IMR-90 (cell line): Measurements from ENCODE around the gene KNCN. TPM values are rescaled to one million over a fixed set of nuclear protein-coding genes. Genes with fewer than 3 reads are reported as not detected.

Experiments
- ATAC-seq: fragments of 200-7000 bp; cut with Tn5 transposase; 2 replicates; pipeline ENCODE4 v1.9.1; 2020; ENCODE audit warnings: low read depth, mild to moderate bottlenecking, moderate library complexity
- BruUV-seq: library from RNA; stranded (reverse); fragments of 400-500 nt; replicated peaks from 2 replicates; lab custom pipeline; 2021; lab: Mats Ljungman, UMichigan
- CTCF ChIA-PET: fragments of 300-600 bp; formaldehyde crosslinking; extraction: SDS; loops from one replicate; lab custom pipeline; 2021; ENCODE audit warnings: antibody characterized with exemption; lab: Yijun Ruan, JAX
- POLR2A ChIA-PET: fragments of 300-600 bp; sonication (Branson Sonifier 250); formaldehyde crosslinking; loops from one replicate; lab custom pipeline; 2022; ENCODE audit warnings: antibody characterized with exemption; ENCODE audit not compliant: unreplicated experiment; lab: Charles Lee
- DNase-seq: peaks from one replicate; pipeline ENCODE4 v3.0.0; 2013
- H2AFZ ChIP-seq: replicated peaks from 2 replicates; pipeline ENCODE3; 2013; ENCODE audit warnings: low read length, mild to moderate bottlenecking; ENCODE audit not compliant: poor library complexity
- H2AK5ac ChIP-seq: 2 replicates; pipeline ENCODE4 v1.6.1; 2013; ENCODE audit warnings: low read depth, low read length, inconsistent platforms
- H2AK9ac ChIP-seq: replicated peaks from 2 replicates; pipeline ENCODE3; 2013; ENCODE audit warnings: mild to moderate bottlenecking, low read depth, low read length, moderate library complexity; ENCODE audit not compliant: poor library complexity
- H2BK120ac ChIP-seq: 2 replicates; pipeline ENCODE4 v1.6.1; 2013; ENCODE audit warnings: low read depth, low read length, inconsistent platforms
- H2BK15ac ChIP-seq: 3 replicates; pipeline ENCODE4 v1.6.1; 2013; ENCODE audit warnings: low read depth, low read length, inconsistent platforms
- H2BK20ac ChIP-seq: 2 replicates; pipeline ENCODE4 v1.6.1; 2013; ENCODE audit warnings: low read depth, mild to moderate bottlenecking, inconsistent platforms, low read length, moderate library complexity
- H2BK5ac ChIP-seq: 2 replicates; pipeline ENCODE4 v1.6.1; 2013; ENCODE audit warnings: mild to moderate bottlenecking, low read depth, low read length, inconsistent platforms; ENCODE audit not compliant: poor library complexity, severe bottlenecking
- H3K14ac ChIP-seq: replicated peaks from 2 replicates; pipeline ENCODE4 v1.6.1; 2013; ENCODE audit warnings: low read depth, low read length, inconsistent platforms
- H3K18ac ChIP-seq: 2 replicates; pipeline ENCODE4 v1.6.1; 2013; ENCODE audit warnings: low read depth, low read length, control low read depth
- H3K23ac ChIP-seq: 2 replicates; pipeline ENCODE4 v1.6.1; 2013; ENCODE audit warnings: low read depth, low read length, inconsistent platforms
- H3K27ac ChIP-seq: 2 replicates; pipeline ENCODE4 v1.5.1; 2013; ENCODE audit warnings: mild to moderate bottlenecking, control low read depth, low read length; ENCODE audit not compliant: insufficient read depth
- H3K27me3 ChIP-seq: 2 replicates; pipeline ENCODE4 v1.6.1; 2013; ENCODE audit warnings: low read length; ENCODE audit not compliant: control insufficient read depth, insufficient read depth
- H3K36me3 ChIP-seq: 2 replicates; pipeline ENCODE4 v1.6.1; 2013; ENCODE audit warnings: low read length, mixed read lengths; ENCODE audit not compliant: control insufficient read depth, insufficient read depth
- H3K4ac ChIP-seq: 2 replicates; pipeline ENCODE4 v1.6.1; 2013; ENCODE audit warnings: low read depth, low read length, inconsistent platforms
- H3K4me1 ChIP-seq: 2 replicates; pipeline ENCODE4 v1.6.1; 2013; ENCODE audit warnings: low read length, mixed read lengths; ENCODE audit not compliant: control insufficient read depth, insufficient read depth
- H3K4me2 ChIP-seq: 2 replicates; pipeline ENCODE4 v1.6.1; 2013; ENCODE audit warnings: low read depth, mild to moderate bottlenecking, control low read depth, low read length, moderate library complexity
- H3K4me3 ChIP-seq: 2 replicates; pipeline ENCODE4 v1.5.1; 2013; ENCODE audit warnings: low read depth, mild to moderate bottlenecking, control low read depth, low read length, moderate library complexity; ENCODE audit not compliant: insufficient read depth
- H3K56ac ChIP-seq: 2 replicates; pipeline ENCODE4 v1.6.1; 2013; ENCODE audit warnings: low read length, inconsistent platforms; ENCODE audit not compliant: insufficient read depth; ENCODE audit errors: extremely low read depth
- H3K79me1 ChIP-seq, 2 experiments: 2 replicates each; pipeline ENCODE4 v1.6.1; 2013; ENCODE audit warnings: low read length in 2 of 2, inconsistent platforms in 1 of 2, low read depth in 1 of 2
- H3K9ac ChIP-seq: 2 replicates; pipeline ENCODE4 v1.6.1; 2013; ENCODE audit warnings: low read depth, low read length, control low read depth
- H3K9me1 ChIP-seq: 2 replicates; pipeline ENCODE4 v1.6.1; 2013; ENCODE audit warnings: low read length, inconsistent platforms; ENCODE audit not compliant: insufficient read depth
- H3K9me3 ChIP-seq: 2 replicates; pipeline ENCODE4 v1.6.1; 2013; ENCODE audit warnings: low read length; ENCODE audit not compliant: control insufficient read depth, insufficient read depth
- H4K20me1 ChIP-seq: 2 replicates; pipeline ENCODE4 v1.6.1; 2013; ENCODE audit warnings: low read length, inconsistent platforms; ENCODE audit not compliant: insufficient read depth
- H4K5ac ChIP-seq: 2 replicates; pipeline ENCODE4 v1.6.1; 2013; ENCODE audit warnings: mild to moderate bottlenecking, low read depth, low read length, control low read depth
- H4K8ac ChIP-seq, 2 experiments: 2 replicates each; pipeline ENCODE4 v1.6.1; 2013; ENCODE audit warnings: low read depth in 2 of 2, low read length in 2 of 2, control low read depth in 1 of 2, inconsistent platforms in 1 of 2
- H4K91ac ChIP-seq: 2 replicates; pipeline ENCODE4 v1.6.1; 2013; ENCODE audit warnings: low read depth, low read length, inconsistent platforms; ENCODE audit not compliant: insufficient read depth
- BHLHE40 ChIP-seq: fragments of 150-350 bp; IDR thresholded peaks from 2 replicates; pipeline ENCODE4 v1.6.1; 2016; ENCODE audit warnings: mild to moderate bottlenecking, low read depth, low read length
- CEBPB ChIP-seq: IDR thresholded peaks from 2 replicates; pipeline ENCODE4 v1.6.1; 2012; ENCODE audit warnings: low read depth, low read length, improper control_type of control experiment
- CHD1 ChIP-seq: IDR thresholded peaks from 2 replicates; pipeline ENCODE4 v1.6.1; 2012; ENCODE audit warnings: low read depth, low read length, improper control_type of control experiment
- CTCF ChIP-seq: conservative IDR thresholded peaks from 2 replicates; pipeline ENCODE4 v1.5.1; 2012; ENCODE audit warnings: mild to moderate bottlenecking, low read depth, low read length, improper control_type of control experiment
- ELK1 ChIP-seq: fragments of 150-350 bp; IDR thresholded peaks from 2 replicates; pipeline ENCODE4 v1.6.1; 2016; ENCODE audit warnings: low read depth, mild to moderate bottlenecking, low read length, moderate library complexity, borderline replicate concordance
- FOS ChIP-seq: fragments of 150-350 bp; IDR thresholded peaks from 2 replicates; pipeline ENCODE4 v1.6.1; 2016; ENCODE audit warnings: low read depth, low read length
- MAZ ChIP-seq: IDR thresholded peaks from 2 replicates; pipeline ENCODE4 v1.6.1; 2012; ENCODE audit warnings: low read depth, mild to moderate bottlenecking, low read length, improper control_type of control experiment, moderate library complexity, borderline replicate concordance
- MXI1 ChIP-seq: IDR thresholded peaks from 2 replicates; pipeline ENCODE4 v1.6.1; 2012; ENCODE audit warnings: low read depth, mild to moderate bottlenecking, low read length, moderate library complexity, borderline replicate concordance
- NFE2L2 ChIP-seq: fragments of 150-350 bp; IDR thresholded peaks from 2 replicates; pipeline ENCODE4 v1.6.1; 2016; ENCODE audit warnings: low read depth, mild to moderate bottlenecking, low read length
- POLR2A ChIP-seq: IDR thresholded peaks from 2 replicates; pipeline ENCODE4 v1.6.1; 2012; ENCODE audit warnings: mild to moderate bottlenecking, low read depth, low read length
- RAD21 ChIP-seq: IDR thresholded peaks from 2 replicates; pipeline ENCODE4 v1.6.1; 2012; ENCODE audit warnings: low read length, improper control_type of control experiment
- RCOR1 ChIP-seq: IDR thresholded peaks from 2 replicates; pipeline ENCODE4 v1.6.1; 2012; ENCODE audit warnings: mild to moderate bottlenecking, low read length, improper control_type of control experiment; ENCODE audit not compliant: insufficient replicate concordance
- RFX5 ChIP-seq: IDR thresholded peaks from 2 replicates; pipeline ENCODE4 v1.8.0; 2012; ENCODE audit warnings: low read depth, mild to moderate bottlenecking, low read length, moderate library complexity
- SMC3 ChIP-seq: fragments of 150-350 bp; IDR thresholded peaks from 2 replicates; pipeline ENCODE4 v1.6.1; 2016; ENCODE audit warnings: low read depth, mild to moderate bottlenecking, antibody characterized with exemption, low read length, moderate library complexity
- USF2 ChIP-seq: fragments of 150-350 bp; IDR thresholded peaks from 2 replicates; pipeline ENCODE4 v1.6.1; 2017; ENCODE audit warnings: mild to moderate bottlenecking, antibody characterized with exemption, low read length, low read depth
- WGBS, 2 experiments: methylation state at CpG; one replicate each; pipeline versions ENCODE4 v1.1.5 to v1.1.7; 2013; ENCODE audit warnings: missing lambda C conversion rate in 2 of 2; ENCODE audit not compliant: insufficient read length in 1 of 2; ENCODE audit errors: extremely low coverage in 2 of 2; 5-methylcytosine and 5-hydroxymethylcytosine counted together
- dilution Hi-C: fragments of 300-500 bp; cut with HindIII; formaldehyde crosslinking; loops from one replicate; pipeline ENCODE4 v1.14.3; 2018; ENCODE audit warnings: low sequenced_read_pairs; ENCODE audit not compliant: unreplicated experiment
- in situ Hi-C: fragments of 300-500 bp; cut with MboI; formaldehyde crosslinking; loops from 3 replicates; pipeline ENCODE4 v1.14.3; 2019; ENCODE audit warnings: low sequenced_read_pairs, inconsistent platforms, mixed read lengths
- intact Hi-C: fragments of 100-400 bp; cut with micrococcal nuclease; formaldehyde crosslinking; loops from 2 replicates; pipeline ENCODE4 v1.10.0; 2022
- polyA plus RNA-seq, 3 experiments: library from polyadenylated mRNA; depleted of rRNA; stranded (reverse); fragments of >200 nt; gene quantifications; 2 replicates each; pipeline ENCODE4 v1.2.3, GENCODE V29; 2012; ENCODE audit warnings: low replicate concordance in 1 of 3
- total RNA-seq: library from RNA; depleted of rRNA; stranded (reverse); fragments of >200 nt; gene quantifications from 2 replicates; pipeline ENCODE4 v1.2.3, GENCODE V29; 2012

KNCN gene
- total and polyA plus RNA-seq, 2 of the 4 experiments (the other 2 are of a cell fraction), result not detected

GRCh38 chr1:46555826-46556619 lies 4.6 kb upstream of the KNCN start:
- Histone ChIP-seq H3K18ac (no peak overlapping the region), H2AK9ac (peak overlapping the region; percentile 50), H2BK5ac (no peak overlapping the region), H3K36me3 (peaks cover 14% of the 10 kb centered on the region), H3K4ac (no peak overlapping the region), H2BK15ac (no peak overlapping the region), H4K5ac (no peak overlapping the region), H2AK5ac (no peak overlapping the region), H3K27me3 (peaks cover 15% of the 10 kb centered on the region), H2BK20ac (no peak overlapping the region), H4K91ac (no peak overlapping the region), H3K27ac (no peak overlapping the region), H3K9ac (no peak overlapping the region), H4K20me1 (no peaks in the 10 kb centered on the region), H3K79me1 (no peaks in the 10 kb centered on the region), H3K4me1 (no peaks in the 10 kb centered on the region), H3K14ac (no peak overlapping the region), H2AFZ (peak overlapping the region; percentile 67), H3K4me2 (no peak overlapping the region), H3K4me3 (no peak overlapping the region), H3K9me3 (no peaks in the 10 kb centered on the region), H2BK120ac (no peak overlapping the region), H3K23ac (no peak overlapping the region), H4K8ac (no peak overlapping the region), H3K56ac (no peak overlapping the region), H3K9me1 (no peaks in the 10 kb centered on the region; the same call in 1 of the 2 replicates)
- intact Hi-C loops, result no loop called here
- ChIA-PET CTCF (no interaction called here), POLR2A (no interaction called here)
- BruUV-seq, result no TSS peak
- WGBS, 2 experiments, result 83% methylated on average over 1 of the region's 7 CpGs; no CpG with 5 or more reads in 1 of the 2 experiments
- in situ Hi-C loops, result no loop called here
- dilution Hi-C loops, result no loop called here
- DNase-seq (no peak), ATAC-seq (no peak)
- no peak for TF ChIP-seq POLR2A
- TF ChIP-seq USF2, result no peak
- no peak for TF ChIP-seq RAD21
- TF ChIP-seq BHLHE40, result no peak
- no peak for TF ChIP-seq RFX5
- TF ChIP-seq MAZ, result no peak
- TF ChIP-seq CEBPB, result no peak
- no peak for TF ChIP-seq MXI1
- no peak for TF ChIP-seq CTCF
- no peak for TF ChIP-seq ELK1
- no peak for TF ChIP-seq FOS
- TF ChIP-seq CHD1, result no peak
- no peak for TF ChIP-seq SMC3
- TF ChIP-seq RCOR1, result no peak
- no peak for TF ChIP-seq NFE2L2
